Tongue (tissue), 2 donors: ENCODE results near the gene IRF2BP1. TPM values are rescaled to one million over a fixed set of nuclear protein-coding genes. Genes with fewer than 3 reads are reported as not detected.
A peak's percentile ranks its signal among the peaks of the same experiment; 100 is the strongest.

ENCODE experiments used
- DNase-seq: peaks from one replicate; pipeline ENCODE4 v3.0.0-alpha.2; 2015
- total RNA-seq: library from RNA; depleted of rRNA; stranded (reverse); fragments of >200 nt; gene quantifications from one replicate; pipeline ENCODE4 v1.2.3, GENCODE V29; 2014

Gene IRF2BP1
- 29.0 TPM for total RNA-seq

GRCh38 chr19:45885556-45886426 lies at the start of gene IRF2BP1:
Gene IRF2BP1 (minus strand): TSS chr19:45886141. CDS start chr19:45885774, 367 bp downstream.
- peak; percentile 97 for DNase-seq

- no peak for DNase-seq
These were observed 49.3 kb upstream of the IRF2BP1 start for GRCh38 chr19:45935267-45935666.

DNA sequence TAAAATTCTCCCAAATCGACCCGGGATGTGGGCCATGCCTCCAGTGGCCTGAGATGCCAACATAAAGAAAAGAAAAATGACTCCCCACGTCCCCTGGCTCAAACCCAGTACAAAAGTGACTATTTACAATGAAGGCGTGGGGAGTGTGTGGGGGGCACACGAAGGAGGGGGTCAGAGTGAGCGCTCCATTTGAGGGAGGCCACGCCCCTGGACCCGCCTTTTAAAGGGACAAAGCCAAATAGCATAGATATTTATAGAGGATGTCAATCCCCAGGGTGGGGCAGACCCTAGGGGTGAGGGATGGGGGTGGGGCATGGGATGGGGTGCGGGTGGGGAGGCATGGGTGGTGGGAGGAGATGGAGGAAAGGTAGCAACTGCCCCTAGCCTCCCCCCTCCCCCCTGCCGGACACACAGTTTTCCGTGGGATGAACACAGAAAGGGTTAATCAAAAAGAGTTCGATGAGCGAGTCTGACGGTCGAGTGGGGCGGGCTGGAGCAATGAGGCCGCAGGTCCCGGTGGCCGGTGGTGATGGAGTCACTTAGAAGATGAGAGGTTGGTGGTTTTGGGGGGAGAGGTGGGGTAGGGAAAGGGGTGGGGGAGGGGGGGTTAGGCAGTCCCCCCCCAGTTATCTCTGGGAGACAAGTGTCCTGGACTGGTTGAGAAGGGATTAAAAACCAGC lies 48.8 kb upstream of the IRF2BP1 start:
- DNase-seq: no peak

DNA sequence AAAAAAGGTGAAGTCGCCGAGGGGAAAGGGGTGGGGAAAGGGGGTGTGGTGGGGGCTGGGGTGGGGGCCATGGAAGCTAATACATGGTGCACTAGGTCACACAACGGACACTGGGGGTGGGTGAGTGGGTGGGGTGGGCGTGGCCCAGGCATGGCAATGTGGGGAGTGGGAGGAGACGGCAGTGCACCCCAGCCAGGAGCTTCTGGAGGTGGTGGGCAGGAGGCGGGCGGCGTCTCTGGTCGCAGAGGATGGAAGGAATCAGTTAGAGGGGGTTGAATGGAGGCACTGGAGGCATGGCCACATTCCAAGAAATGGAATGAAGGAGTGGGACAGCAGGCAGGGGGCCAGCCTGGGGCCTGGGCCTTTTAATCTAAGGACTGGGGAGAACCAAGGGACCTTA lies 47.8 kb upstream of the IRF2BP1 start:
- no peak for DNase-seq

GRCh38 chr19:45931055-45931454 lies 45.1 kb upstream of the IRF2BP1 start:
- no peak for DNase-seq

DNA sequence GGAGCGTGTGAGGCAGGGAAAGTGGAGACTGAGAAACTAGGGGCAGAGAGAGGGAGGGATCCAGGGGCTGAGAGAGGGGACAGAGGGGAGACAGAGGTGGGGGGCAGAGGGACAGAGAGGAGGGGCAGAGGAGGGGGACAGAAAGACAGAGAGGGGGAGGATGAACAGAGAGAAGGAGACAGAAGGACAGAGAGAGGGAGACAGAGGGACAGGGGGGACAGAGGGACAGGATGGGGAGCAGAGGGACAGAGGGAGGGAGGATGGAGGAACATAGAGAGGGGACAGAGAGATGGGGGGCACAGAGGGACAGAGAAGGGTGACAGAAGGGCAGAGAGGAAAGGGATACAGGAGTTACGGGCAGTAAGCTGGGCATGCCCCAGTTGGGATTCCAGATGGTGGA lies 43.3 kb upstream of the IRF2BP1 start:
- no peak for DNase-seq

- DNase-seq: peak; percentile 93
These were observed 41.8 kb upstream of the IRF2BP1 start for GRCh38 chr19:45927565-45928261.

DNA sequence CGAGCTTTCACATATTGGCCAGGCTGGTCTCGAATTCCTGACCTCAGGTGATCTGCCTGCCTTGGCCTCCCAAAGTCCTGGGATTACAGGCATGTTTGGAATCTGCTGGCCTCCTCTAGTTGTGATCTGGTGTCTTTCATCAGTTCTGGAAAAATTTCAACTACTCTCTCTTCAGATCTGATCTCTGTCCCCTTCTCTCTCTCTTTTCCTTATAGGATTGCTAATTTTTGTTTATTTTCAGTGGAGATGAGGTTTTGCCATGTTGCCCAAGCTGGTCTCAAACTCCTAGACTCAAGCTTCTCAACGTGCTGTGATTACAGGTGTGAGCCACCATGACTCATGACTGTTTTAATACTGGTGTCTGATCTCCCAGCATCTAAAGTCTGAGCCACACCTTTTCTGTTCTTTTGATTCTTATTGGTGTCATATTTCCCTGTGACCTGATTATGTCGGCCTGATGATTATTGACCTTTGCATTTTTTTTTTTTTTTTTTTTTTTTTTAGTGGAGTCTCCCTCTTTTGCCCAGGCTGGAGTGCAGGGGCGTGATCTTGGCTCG lies 39.0 kb upstream of the IRF2BP1 start:
- no peak for DNase-seq

- DNase-seq: no peak
These were observed 36.3 kb upstream of the IRF2BP1 start for GRCh38 chr19:45922281-45922680.

- no peak for DNase-seq
These were observed 34.5 kb upstream of the IRF2BP1 start for GRCh38 chr19:45920458-45920857.

- no peak for DNase-seq
These were observed 33.7 kb upstream of the IRF2BP1 start for GRCh38 chr19:45919678-45920077.

DNA sequence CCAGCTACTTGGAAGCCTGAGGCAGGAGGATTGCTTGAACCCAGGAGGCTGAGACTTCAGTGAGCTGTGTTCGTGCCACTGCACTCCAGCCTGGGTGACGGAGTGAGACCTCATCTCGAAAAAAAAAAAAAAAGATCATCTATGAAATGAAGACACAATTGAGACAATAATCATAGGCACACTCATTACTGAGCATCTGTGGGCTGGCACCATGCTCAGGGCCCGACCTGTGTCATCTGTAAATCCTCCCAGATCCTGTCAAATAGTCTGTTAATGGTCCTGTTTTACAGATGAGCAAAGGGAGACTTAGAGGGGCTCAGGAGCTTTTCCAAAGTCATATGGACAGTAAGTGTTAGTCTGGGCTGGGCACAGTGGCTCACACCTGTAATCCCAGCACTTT lies 32.8 kb upstream of the IRF2BP1 start:
- DNase-seq: no peak

DNA sequence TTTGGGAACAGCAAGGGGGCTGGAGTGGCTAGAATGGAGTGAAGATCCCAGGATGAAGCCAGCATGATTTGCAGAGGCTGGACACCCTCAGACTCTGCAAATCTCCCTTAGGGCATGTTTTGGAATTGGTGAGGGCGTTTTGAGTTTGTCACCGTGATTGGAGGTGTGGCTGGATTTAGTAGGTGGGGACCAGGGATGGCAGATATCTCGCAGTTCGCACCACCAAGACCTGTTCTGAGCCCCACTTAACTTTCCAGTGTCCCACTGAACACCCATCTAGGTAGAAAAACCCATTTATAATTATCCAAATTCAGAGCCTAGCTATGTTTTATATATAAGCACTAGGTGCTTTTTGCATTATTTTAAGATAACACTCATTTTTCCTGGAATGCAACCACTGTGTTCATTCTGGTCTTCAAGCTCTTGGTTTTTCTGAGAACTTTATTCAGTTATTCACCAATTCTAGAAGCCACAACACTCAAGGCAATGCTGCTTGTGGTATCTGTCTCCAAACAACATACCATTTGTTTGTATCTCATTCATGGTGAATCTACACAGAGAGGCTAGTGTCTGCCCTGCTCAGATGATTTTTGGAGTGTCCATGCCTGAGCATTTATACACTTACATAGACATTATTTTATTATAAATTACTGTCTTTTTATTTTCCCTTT lies 31.6 kb upstream of the IRF2BP1 start:
- DNase-seq: no peak

GRCh38 chr19:45913874-45914830 lies 28.2 kb upstream of the IRF2BP1 start, which contains the start of gene NANOS2:
Gene NANOS2 (minus strand): TSS chr19:45914778. CDS start chr19:45914693, 85 bp downstream.
- no peak for DNase-seq

DNA sequence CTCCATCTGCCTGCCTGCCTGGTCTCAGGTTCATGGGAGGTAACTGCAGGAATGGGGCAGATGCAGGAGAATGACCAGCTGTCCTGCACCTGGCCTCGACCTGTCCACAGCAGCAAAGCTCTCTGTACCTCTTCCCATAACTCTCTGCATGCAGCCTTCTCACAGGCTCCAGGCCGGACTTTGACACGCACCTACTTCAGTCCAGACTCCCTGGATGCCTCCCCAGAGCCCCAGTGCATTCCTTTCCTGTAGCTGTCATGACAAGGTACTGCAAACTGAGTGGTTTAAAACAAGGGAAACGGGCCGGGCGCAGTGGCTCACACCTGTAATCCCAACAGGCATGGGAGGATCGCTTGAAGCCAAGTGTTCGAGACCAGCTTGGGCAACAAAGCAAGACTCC lies 25.4 kb upstream of the IRF2BP1 start:
- DNase-seq: no peak

DNA sequence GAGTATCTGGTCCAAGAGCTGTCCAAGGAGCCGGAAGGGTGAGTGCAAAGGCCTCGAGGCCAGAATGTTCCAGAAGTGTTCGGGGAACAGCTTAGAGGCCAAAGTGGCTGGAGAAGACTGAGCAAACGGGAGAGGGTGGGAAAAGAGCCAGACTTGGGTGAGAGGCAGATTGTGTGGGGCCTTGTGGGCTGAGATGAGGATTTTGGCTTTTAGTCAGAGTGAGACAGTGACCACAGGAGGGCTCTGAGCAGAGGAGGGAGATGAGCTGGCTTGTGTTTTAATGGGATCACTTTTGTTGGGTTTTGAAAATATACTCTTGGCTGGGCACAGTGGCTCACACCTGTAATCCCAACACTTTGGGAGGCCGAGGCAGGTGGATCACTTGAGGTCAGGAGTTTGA lies 23.0 kb upstream of the IRF2BP1 start:
- DNase-seq: no peak

GRCh38 chr19:45906221-45906620 lies 20.3 kb upstream of the IRF2BP1 start:
- DNase-seq: no peak

- DNase-seq: no peak
These were observed 19.1 kb upstream of the IRF2BP1 start for GRCh38 chr19:45905011-45905410.

GRCh38 chr19:45902651-45903625 lies 17.0 kb upstream of the IRF2BP1 start:
- DNase-seq: peak; percentile 100
